SU-DHL-6 (cell line): ENCODE data around the gene FBXO31.

Experiments used
- H2AFZ ChIP-seq: fragments of 200-600 bp; sonication (generic); 2 replicates; pipeline ENCODE4 v1.6.1; 2014; ENCODE audit warnings: low read depth, mild to moderate bottlenecking, moderate library complexity, mixed read lengths, antibody characterized with exemption, low read length; ENCODE audit not compliant: severe bottlenecking
- H3F3A ChIP-seq: fragments of 200-600 bp; shearing (Covaris generic); 2 replicates; pipeline ENCODE4 v1.6.0; 2016; ENCODE audit warnings: antibody characterized with exemption, mild to moderate bottlenecking; ENCODE audit not compliant: insufficient read depth
- H3K27ac ChIP-seq: fragments of 200-600 bp; sonication (generic); 2 replicates; pipeline ENCODE4 v1.5.1; 2016; ENCODE audit warnings: low read depth, mild to moderate bottlenecking, low read length, moderate library complexity, mixed read lengths
- H3K27me3 ChIP-seq: fragments of 200-600 bp; sonication (generic), shearing (Covaris generic); 2 replicates; pipeline ENCODE4 v1.6.0; 2014; ENCODE audit warnings: mild to moderate bottlenecking, low read length
- H3K36me3 ChIP-seq: fragments of 200-600 bp; sonication (generic); 2 replicates; pipeline ENCODE4 v1.6.1; 2014; ENCODE audit warnings: mild to moderate bottlenecking, low read length, mixed read lengths
- H3K4me2 ChIP-seq: fragments of 300-600, 200-600 bp; shearing (Covaris generic), sonication (generic); 2 replicates; pipeline ENCODE4 v1.6.0; 2014; ENCODE audit warnings: low read length, low read depth, mild to moderate bottlenecking; ENCODE audit not compliant: poor library complexity, severe bottlenecking
- H3K4me3 ChIP-seq: fragments of 200-600 bp; sonication (generic); 2 replicates; pipeline ENCODE4 v1.5.1; 2014; ENCODE audit warnings: antibody characterized with exemption, low read length, mild to moderate bottlenecking, mixed read lengths; ENCODE audit not compliant: insufficient read depth, poor library complexity, severe bottlenecking
- H3K79me2 ChIP-seq: fragments of 200-600 bp; sonication (generic); 2 replicates; pipeline ENCODE4 v1.6.1; 2014; ENCODE audit warnings: mild to moderate bottlenecking, low read length, moderate library complexity; ENCODE audit not compliant: insufficient read depth
- H3K9ac ChIP-seq: fragments of 200-600 bp; sonication (generic); 2 replicates; pipeline ENCODE4 v1.7.0; 2014; ENCODE audit warnings: mild to moderate bottlenecking, low read length
- H3K9me2 ChIP-seq: fragments of 200-600 bp; sonication (generic); replicated peaks from 2 replicates; pipeline ENCODE4 v1.6.1; 2014; ENCODE audit warnings: low read length; ENCODE audit not compliant: insufficient read depth
- H3K9me3 ChIP-seq: fragments of 200-600 bp; sonication (generic); 2 replicates; pipeline ENCODE4 v1.6.1; 2014; ENCODE audit warnings: low read length, mixed read lengths; ENCODE audit not compliant: insufficient read depth
- H4K20me1 ChIP-seq: fragments of 200-600 bp; sonication (generic); 2 replicates; pipeline ENCODE4 v1.6.1; 2014; ENCODE audit warnings: low read depth, mild to moderate bottlenecking, antibody characterized with exemption, low read length, moderate library complexity, mixed read lengths
- CTCF ChIP-seq: fragments of 200-600 bp; sonication (generic); IDR thresholded peaks from one replicate; pipeline ENCODE4 v1.5.1; 2017; ENCODE audit warnings: antibody characterized with exemption, mild to moderate bottlenecking, low read length, moderate library complexity; ENCODE audit not compliant: insufficient read depth, poor library complexity, severe bottlenecking
- EZH2phosphoT487 ChIP-seq: fragments of 200-600 bp; sonication (generic), shearing (Covaris generic); conservative IDR thresholded peaks from 2 replicates; pipeline ENCODE4 v1.6.1; 2018; ENCODE audit warnings: mild to moderate bottlenecking, antibody characterized with exemption, low read length, moderate library complexity, mixed read lengths

FBXO31 gene

GRCh38 chr16:87423429-87423828, 39.9 kb upstream of the FBXO31 start:
- Histone ChIP-seq H3K79me2 (no peaks in the 10 kb centered on the region), H3K4me3 (no peak overlapping the region), H3K9ac (no peak overlapping the region), H3K9me3 (no peaks in the 10 kb centered on the region), H3F3A (no peaks in the 10 kb centered on the region), H3K27me3 (no peaks in the 10 kb centered on the region), H3K4me2 (no peak overlapping the region), H2AFZ (no peak overlapping the region), H3K9me2 (no peaks in the 10 kb centered on the region), H4K20me1 (no peaks in the 10 kb centered on the region), H3K27ac (no peak overlapping the region), H3K36me3 (no peaks in the 10 kb centered on the region)
- TF ChIP-seq EZH2phosphoT487 (no peak), CTCF (no peak)

GRCh38 chr16:87422106-87422505, 38.5 kb upstream of the FBXO31 start:
- no peak overlapping the region for H3K4me3 ChIP-seq
- H3K9me2 ChIP-seq = no peaks in the 10 kb centered on the region
- no peaks in the 10 kb centered on the region for H3K9me3 ChIP-seq
- no peak overlapping the region for H3K9ac ChIP-seq
- no peak overlapping the region for H2AFZ ChIP-seq
- H3K79me2 ChIP-seq = no peaks in the 10 kb centered on the region
- no peaks in the 10 kb centered on the region for H3F3A ChIP-seq
- H3K27ac ChIP-seq = no peak overlapping the region
- H3K36me3 ChIP-seq = no peaks in the 10 kb centered on the region
- no peaks in the 10 kb centered on the region for H4K20me1 ChIP-seq
- TF ChIP-seq EZH2phosphoT487 = no peak
- TF ChIP-seq CTCF = no peak
- H3K4me2 ChIP-seq = no peak overlapping the region
- H3K27me3 ChIP-seq = no peaks in the 10 kb centered on the region

- Histone ChIP-seq H3K9ac (no peak overlapping the region), H3K27ac (no peak overlapping the region), H3K4me3 (no peak overlapping the region), H3K27me3 (no peaks in the 10 kb centered on the region), H2AFZ (no peak overlapping the region), H4K20me1 (no peaks in the 10 kb centered on the region), H3K9me3 (no peaks in the 10 kb centered on the region), H3K4me2 (no peak overlapping the region), H3K9me2 (no peaks in the 10 kb centered on the region), H3K36me3 (no peaks in the 10 kb centered on the region), H3F3A (no peaks in the 10 kb centered on the region), H3K79me2 (no peaks in the 10 kb centered on the region)
- TF ChIP-seq EZH2phosphoT487 = no peak
- TF ChIP-seq CTCF = no peak
Observed at GRCh38 chr16:87421003-87421912, 37.7 kb upstream of the FBXO31 start.
